Measurements from ENCODE around the gene ARID1B. TPM values are rescaled to one million over a fixed set of nuclear protein-coding genes. Genes with fewer than 3 reads are reported as not detected.

The ARID1B gene
- total RNA-seq, 1 experiment from 2014 or later, result 35.6 TPM

DNA sequence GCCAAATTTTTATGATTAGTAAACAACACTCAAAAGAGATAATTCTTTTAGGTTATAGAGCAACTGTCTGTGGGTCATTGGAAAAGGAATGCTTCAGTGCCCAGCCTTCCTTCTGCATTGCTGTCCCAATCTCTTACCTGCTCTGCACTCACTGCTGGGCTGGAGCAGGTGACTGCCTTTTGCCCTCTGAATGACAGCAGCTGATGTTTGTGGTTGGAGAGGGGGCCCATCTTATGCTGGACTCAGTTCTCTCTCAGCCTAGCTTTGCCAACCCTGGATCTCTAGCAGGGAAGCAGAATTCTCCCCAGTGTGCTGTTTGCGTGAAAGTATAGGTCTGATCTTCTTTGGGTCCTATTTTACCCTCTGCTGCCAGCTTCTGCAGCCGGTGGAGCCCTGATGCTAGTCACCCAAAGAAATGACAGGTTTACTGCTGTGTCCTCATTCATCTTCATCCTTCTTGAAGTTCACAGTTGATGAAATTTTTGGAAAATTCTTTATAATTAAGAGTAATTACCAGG, 193.5 kb downstream of the ARID1B start:
- H3K27ac ChIP-seq (ENCODE audit: low read depth, low read length), result no peak overlapping the region
- H3K36me3 ChIP-seq (ENCODE audit: control insufficient read depth in 1 of 2, insufficient read depth in 2 of 2, low read length in 2 of 2), result no peaks in the 10 kb centered on the region
- ChIA-PET RAD21 (ENCODE audit: low non-redundant PET in 1 of 2, low total read pairs in 2 of 2, uncharacterized antibody in 2 of 2, unreplicated experiment in 2 of 2) (no interaction called here), CTCF (no interaction called here), POLR2A (no interaction called here)
- no peak overlapping the region for H3K4me3 ChIP-seq (replicated peaks in 1 of 2; ENCODE audit: low read depth in 1 of 2, low read length in 2 of 2)
- peaks cover 29% of the 10 kb centered on the region for H3K79me2 ChIP-seq (ENCODE audit: insufficient read depth, low read length)
- H3K4me2 ChIP-seq (ENCODE audit: low read length), result no peak overlapping the region
- TF ChIP-seq YY1 (IDR thresholded peaks at IDR 0.05; ENCODE audit: extremely low read depth, insufficient replicate concordance, low read depth, low read length) (no peak), CBX3 (IDR thresholded peaks at IDR 0.05; ENCODE audit: low read depth) (no peak), SIN3A (IDR thresholded peaks at IDR 0.05; ENCODE audit: low read depth) (no peak), EZH2phosphoT487 (IDR thresholded peaks at IDR 0.05; ENCODE audit: borderline replicate concordance) (no peak), TCF7L2 (IDR thresholded peaks at IDR 0.05; ENCODE audit: borderline replicate concordance, extremely low read depth, insufficient read depth, insufficient read length) (no peak), SRF (IDR thresholded peaks at IDR 0.05; ENCODE audit: low read depth) (no peak), FOSL1 (IDR thresholded peaks at IDR 0.05; ENCODE audit: low read depth) (no peak), POLR2AphosphoS5 (IDR thresholded peaks at IDR 0.05; ENCODE audit: low read depth, low read length) (no peak), ZFX (IDR thresholded peaks at IDR 0.05) (no peak), POLR2A (IDR thresholded peaks at IDR 0.05; ENCODE audit: borderline replicate concordance, extremely low read depth, insufficient read depth, insufficient read length) (no peak), JUND (IDR thresholded peaks at IDR 0.05) (no peak), CEBPB (IDR thresholded peaks at IDR 0.05; ENCODE audit: low read depth) (no peak), ELF1 (IDR thresholded peaks at IDR 0.05; ENCODE audit: borderline replicate concordance, low read depth) (no peak), ZNF274 (IDR thresholded peaks at IDR 0.05; ENCODE audit: low read depth, low read length) (no peak)
- TF ChIP-seq, protein P1, sequence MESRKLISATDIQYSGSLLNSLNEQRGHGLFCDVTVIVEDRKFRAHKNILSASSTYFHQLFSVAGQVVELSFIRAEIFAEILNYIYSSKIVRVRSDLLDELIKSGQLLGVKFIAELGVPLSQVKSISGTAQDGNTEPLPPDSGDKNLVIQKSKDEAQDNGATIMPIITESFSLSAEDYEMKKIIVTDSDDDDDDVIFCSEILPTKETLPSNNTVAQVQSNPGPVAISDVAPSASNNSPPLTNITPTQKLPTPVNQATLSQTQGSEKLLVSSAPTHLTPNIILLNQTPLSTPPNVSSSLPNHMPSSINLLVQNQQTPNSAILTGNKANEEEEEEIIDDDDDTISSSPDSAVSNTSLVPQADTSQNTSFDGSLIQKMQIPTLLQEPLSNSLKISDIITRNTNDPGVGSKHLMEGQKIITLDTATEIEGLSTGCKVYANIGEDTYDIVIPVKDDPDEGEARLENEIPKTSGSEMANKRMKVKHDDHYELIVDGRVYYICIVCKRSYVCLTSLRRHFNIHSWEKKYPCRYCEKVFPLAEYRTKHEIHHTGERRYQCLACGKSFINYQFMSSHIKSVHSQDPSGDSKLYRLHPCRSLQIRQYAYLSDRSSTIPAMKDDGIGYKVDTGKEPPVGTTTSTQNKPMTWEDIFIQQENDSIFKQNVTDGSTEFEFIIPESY (IDR thresholded peaks at IDR 0.05; ENCODE audit: extremely low read depth, insufficient replicate concordance, low read length), result no peak
- TF ChIP-seq, protein P2, sequence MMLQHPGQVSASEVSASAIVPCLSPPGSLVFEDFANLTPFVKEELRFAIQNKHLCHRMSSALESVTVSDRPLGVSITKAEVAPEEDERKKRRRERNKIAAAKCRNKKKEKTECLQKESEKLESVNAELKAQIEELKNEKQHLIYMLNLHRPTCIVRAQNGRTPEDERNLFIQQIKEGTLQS (IDR thresholded peaks at IDR 0.05), result no peak
- TF ChIP-seq, protein P3, sequence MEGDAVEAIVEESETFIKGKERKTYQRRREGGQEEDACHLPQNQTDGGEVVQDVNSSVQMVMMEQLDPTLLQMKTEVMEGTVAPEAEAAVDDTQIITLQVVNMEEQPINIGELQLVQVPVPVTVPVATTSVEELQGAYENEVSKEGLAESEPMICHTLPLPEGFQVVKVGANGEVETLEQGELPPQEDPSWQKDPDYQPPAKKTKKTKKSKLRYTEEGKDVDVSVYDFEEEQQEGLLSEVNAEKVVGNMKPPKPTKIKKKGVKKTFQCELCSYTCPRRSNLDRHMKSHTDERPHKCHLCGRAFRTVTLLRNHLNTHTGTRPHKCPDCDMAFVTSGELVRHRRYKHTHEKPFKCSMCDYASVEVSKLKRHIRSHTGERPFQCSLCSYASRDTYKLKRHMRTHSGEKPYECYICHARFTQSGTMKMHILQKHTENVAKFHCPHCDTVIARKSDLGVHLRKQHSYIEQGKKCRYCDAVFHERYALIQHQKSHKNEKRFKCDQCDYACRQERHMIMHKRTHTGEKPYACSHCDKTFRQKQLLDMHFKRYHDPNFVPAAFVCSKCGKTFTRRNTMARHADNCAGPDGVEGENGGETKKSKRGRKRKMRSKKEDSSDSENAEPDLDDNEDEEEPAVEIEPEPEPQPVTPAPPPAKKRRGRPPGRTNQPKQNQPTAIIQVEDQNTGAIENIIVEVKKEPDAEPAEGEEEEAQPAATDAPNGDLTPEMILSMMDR (IDR thresholded peaks at IDR 0.05 in 2 of 3, conservative IDR thresholded peaks at IDR 0.05 in 1 of 3; ENCODE audit: borderline replicate concordance in 1 of 3, insufficient read depth in 1 of 3, low read depth in 2 of 3, low read length in 2 of 3), result no peak
- TF ChIP-seq, protein P4, sequence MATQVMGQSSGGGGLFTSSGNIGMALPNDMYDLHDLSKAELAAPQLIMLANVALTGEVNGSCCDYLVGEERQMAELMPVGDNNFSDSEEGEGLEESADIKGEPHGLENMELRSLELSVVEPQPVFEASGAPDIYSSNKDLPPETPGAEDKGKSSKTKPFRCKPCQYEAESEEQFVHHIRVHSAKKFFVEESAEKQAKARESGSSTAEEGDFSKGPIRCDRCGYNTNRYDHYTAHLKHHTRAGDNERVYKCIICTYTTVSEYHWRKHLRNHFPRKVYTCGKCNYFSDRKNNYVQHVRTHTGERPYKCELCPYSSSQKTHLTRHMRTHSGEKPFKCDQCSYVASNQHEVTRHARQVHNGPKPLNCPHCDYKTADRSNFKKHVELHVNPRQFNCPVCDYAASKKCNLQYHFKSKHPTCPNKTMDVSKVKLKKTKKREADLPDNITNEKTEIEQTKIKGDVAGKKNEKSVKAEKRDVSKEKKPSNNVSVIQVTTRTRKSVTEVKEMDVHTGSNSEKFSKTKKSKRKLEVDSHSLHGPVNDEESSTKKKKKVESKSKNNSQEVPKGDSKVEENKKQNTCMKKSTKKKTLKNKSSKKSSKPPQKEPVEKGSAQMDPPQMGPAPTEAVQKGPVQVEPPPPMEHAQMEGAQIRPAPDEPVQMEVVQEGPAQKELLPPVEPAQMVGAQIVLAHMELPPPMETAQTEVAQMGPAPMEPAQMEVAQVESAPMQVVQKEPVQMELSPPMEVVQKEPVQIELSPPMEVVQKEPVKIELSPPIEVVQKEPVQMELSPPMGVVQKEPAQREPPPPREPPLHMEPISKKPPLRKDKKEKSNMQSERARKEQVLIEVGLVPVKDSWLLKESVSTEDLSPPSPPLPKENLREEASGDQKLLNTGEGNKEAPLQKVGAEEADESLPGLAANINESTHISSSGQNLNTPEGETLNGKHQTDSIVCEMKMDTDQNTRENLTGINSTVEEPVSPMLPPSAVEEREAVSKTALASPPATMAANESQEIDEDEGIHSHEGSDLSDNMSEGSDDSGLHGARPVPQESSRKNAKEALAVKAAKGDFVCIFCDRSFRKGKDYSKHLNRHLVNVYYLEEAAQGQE (IDR thresholded peaks at IDR 0.05; ENCODE audit: low read depth), result no peak
- H2AFZ ChIP-seq (ENCODE audit: low read depth, low read length, poor library complexity, severe bottlenecking), result no peak overlapping the region
- H3K9me3 ChIP-seq (ENCODE audit: control insufficient read depth in 1 of 2, insufficient read depth in 1 of 2, low read depth in 1 of 2, low read length in 2 of 2), result no peaks in the 10 kb centered on the region
- ATAC-seq, result no peak
- no peaks in the 10 kb centered on the region for H3K4me1 ChIP-seq (ENCODE audit: control insufficient read depth in 1 of 2, insufficient read depth in 2 of 2, low read length in 2 of 2)
- no TSS peak for BruUV-seq (replicated peaks)
- H3K27me3 ChIP-seq (ENCODE audit: insufficient read depth, low read length), result no peaks in the 10 kb centered on the region
- H3K9ac ChIP-seq (ENCODE audit: low read length), result no peak overlapping the region
- no peaks in the 10 kb centered on the region; the same call in 1 of the 2 replicates for H4K20me1 ChIP-seq (ENCODE audit: insufficient read depth)
- H3K9me2 ChIP-seq (ENCODE audit: insufficient read depth), result no peaks in the 10 kb centered on the region
- DNase-seq (ENCODE audit: low read depth, low spot score), result no peak
- intact Hi-C loops (cut with micrococcal nuclease), result no loop called here
